MM.1S (cell line): Measurements from ENCODE around the gene ANKRD13A.
"Not testable (repeated sequence)": the region's sequence is repeated elsewhere in the genome, so short reads cannot be mapped to it uniquely, and the experiment has no call there.

Experiments
- EZH2 ChIP-seq: fragments of 300-600 bp; sonication (generic); optimal IDR thresholded peaks from 2 replicates; pipeline ENCODE3; 2017; ENCODE audit warnings: low read depth, mild to moderate bottlenecking, antibody characterized with exemption, low read length, mixed read lengths
- TF ChIP-seq, protein P1 (sequence below): fragments of 300-600 bp; sonication (generic); IDR thresholded peaks from 2 replicates; pipeline ENCODE4 v1.5.1; 2016; ENCODE audit warnings: antibody characterized with exemption, low read length, mixed read lengths

- TF ChIP-seq, protein P1, sequence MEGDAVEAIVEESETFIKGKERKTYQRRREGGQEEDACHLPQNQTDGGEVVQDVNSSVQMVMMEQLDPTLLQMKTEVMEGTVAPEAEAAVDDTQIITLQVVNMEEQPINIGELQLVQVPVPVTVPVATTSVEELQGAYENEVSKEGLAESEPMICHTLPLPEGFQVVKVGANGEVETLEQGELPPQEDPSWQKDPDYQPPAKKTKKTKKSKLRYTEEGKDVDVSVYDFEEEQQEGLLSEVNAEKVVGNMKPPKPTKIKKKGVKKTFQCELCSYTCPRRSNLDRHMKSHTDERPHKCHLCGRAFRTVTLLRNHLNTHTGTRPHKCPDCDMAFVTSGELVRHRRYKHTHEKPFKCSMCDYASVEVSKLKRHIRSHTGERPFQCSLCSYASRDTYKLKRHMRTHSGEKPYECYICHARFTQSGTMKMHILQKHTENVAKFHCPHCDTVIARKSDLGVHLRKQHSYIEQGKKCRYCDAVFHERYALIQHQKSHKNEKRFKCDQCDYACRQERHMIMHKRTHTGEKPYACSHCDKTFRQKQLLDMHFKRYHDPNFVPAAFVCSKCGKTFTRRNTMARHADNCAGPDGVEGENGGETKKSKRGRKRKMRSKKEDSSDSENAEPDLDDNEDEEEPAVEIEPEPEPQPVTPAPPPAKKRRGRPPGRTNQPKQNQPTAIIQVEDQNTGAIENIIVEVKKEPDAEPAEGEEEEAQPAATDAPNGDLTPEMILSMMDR: not testable (repeated sequence)
- TF ChIP-seq EZH2: not testable (repeated sequence)
Measured at GRCh38 chr12:110056643-110057042, 57.4 kb downstream of the ANKRD13A start.
